Diencephalon (tissue), 1 donor: Measurements from ENCODE around the gene COQ6. TPM values are rescaled to one million over a fixed set of nuclear protein-coding genes. Genes with fewer than 3 reads are reported as not detected.

ENCODE experiments used
- small RNA-seq: library from RNA; depleted of rRNA; stranded (forward); fragments of <200 nt; gene quantifications from one replicate; pipeline ENCODE3, GENCODE V24; 2014
- total RNA-seq: library from RNA; depleted of rRNA; stranded (reverse); fragments of >200 nt; gene quantifications from one replicate; pipeline ENCODE4 v1.2.3, GENCODE V29; 2014

COQ6 gene
- total RNA-seq = 28.6 TPM

GRCh38 chr14:73949752-73950734 is at the start of gene COQ6, which contains the start of gene FAM161B:
TSS of gene COQ6 (plus strand) at chr14:73950302. CDS start at chr14:73950333, 31 bp downstream.
TSS of gene FAM161B (minus strand) at chr14:73950094. CDS start at chr14:73950026, 68 bp downstream.

Small RNA genes within 50 kb of the gene (small RNA-seq; reads per million reads assigned to genes)
- gene AC005480.2 (not detected), gene RF00019 (not detected)

Other genes with a start within 250 kb of the COQ6 start
- gene PNMA1, start 235.9 kb upstream of the COQ6 start, total RNA-seq = 145 TPM
- 6.9 TPM for gene PTGR2, start 98.5 kb upstream of the COQ6 start, total RNA-seq
- gene ZNF410, start 63.4 kb upstream of the COQ6 start, total RNA-seq = 60.4 TPM
- gene FAM161B, start 208 bp upstream of the COQ6 start, total RNA-seq = 20.3 TPM
- 6.7 TPM for gene ENTPD5, start 69.0 kb downstream of the COQ6 start, total RNA-seq
- gene BBOF1, start 69.0 kb downstream of the COQ6 start, total RNA-seq = 16.1 TPM
- 68.7 TPM for gene ALDH6A1, start 134.2 kb downstream of the COQ6 start, total RNA-seq
- gene LIN52, start 134.7 kb downstream of the COQ6 start, total RNA-seq = 26.3 TPM